DOHH2 (cell line): ENCODE measurements around the gene PRPF4.

Experiments
- EZH2phosphoT487 ChIP-seq: fragments of 200-600 bp; sonication (generic); IDR thresholded peaks from 2 replicates; pipeline ENCODE4 v1.6.1; 2017; ENCODE audit warnings: borderline replicate concordance, mild to moderate bottlenecking, antibody characterized with exemption, low read length, moderate library complexity, mixed read lengths
- TF ChIP-seq, protein P1 (sequence below): fragments of 200-600 bp; sonication (generic); IDR thresholded peaks from one replicate; pipeline ENCODE4 v1.5.1; 2014; ENCODE audit warnings: antibody characterized with exemption, mild to moderate bottlenecking, low read depth, low read length; ENCODE audit not compliant: poor library complexity, severe bottlenecking

- TF ChIP-seq, protein P1, sequence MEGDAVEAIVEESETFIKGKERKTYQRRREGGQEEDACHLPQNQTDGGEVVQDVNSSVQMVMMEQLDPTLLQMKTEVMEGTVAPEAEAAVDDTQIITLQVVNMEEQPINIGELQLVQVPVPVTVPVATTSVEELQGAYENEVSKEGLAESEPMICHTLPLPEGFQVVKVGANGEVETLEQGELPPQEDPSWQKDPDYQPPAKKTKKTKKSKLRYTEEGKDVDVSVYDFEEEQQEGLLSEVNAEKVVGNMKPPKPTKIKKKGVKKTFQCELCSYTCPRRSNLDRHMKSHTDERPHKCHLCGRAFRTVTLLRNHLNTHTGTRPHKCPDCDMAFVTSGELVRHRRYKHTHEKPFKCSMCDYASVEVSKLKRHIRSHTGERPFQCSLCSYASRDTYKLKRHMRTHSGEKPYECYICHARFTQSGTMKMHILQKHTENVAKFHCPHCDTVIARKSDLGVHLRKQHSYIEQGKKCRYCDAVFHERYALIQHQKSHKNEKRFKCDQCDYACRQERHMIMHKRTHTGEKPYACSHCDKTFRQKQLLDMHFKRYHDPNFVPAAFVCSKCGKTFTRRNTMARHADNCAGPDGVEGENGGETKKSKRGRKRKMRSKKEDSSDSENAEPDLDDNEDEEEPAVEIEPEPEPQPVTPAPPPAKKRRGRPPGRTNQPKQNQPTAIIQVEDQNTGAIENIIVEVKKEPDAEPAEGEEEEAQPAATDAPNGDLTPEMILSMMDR, result no peak
- TF ChIP-seq EZH2phosphoT487, result no peak
These were observed 47.2 kb downstream of the PRPF4 start for GRCh38 chr9:113322671-113323070.
